GM12865 (cell line): Measurements from ENCODE around the gene PRDX3.

Source experiments
- DNase-seq: peaks from one replicate; pipeline ENCODE4 v3.0.0; 2010; ENCODE audit warnings: low read depth
- H3K4me3 ChIP-seq: 2 replicates; pipeline ENCODE4 v1.5.1; 2011; ENCODE audit warnings: mild to moderate bottlenecking, low read depth, low read length, control low read depth
- CTCF ChIP-seq: IDR thresholded peaks from 2 replicates; pipeline ENCODE4 v1.5.1; 2011; ENCODE audit warnings: low read length, control low read depth, low read depth, inconsistent platforms; ENCODE audit not compliant: insufficient read depth; ENCODE audit errors: missing control alignments

The PRDX3 gene

DNA sequence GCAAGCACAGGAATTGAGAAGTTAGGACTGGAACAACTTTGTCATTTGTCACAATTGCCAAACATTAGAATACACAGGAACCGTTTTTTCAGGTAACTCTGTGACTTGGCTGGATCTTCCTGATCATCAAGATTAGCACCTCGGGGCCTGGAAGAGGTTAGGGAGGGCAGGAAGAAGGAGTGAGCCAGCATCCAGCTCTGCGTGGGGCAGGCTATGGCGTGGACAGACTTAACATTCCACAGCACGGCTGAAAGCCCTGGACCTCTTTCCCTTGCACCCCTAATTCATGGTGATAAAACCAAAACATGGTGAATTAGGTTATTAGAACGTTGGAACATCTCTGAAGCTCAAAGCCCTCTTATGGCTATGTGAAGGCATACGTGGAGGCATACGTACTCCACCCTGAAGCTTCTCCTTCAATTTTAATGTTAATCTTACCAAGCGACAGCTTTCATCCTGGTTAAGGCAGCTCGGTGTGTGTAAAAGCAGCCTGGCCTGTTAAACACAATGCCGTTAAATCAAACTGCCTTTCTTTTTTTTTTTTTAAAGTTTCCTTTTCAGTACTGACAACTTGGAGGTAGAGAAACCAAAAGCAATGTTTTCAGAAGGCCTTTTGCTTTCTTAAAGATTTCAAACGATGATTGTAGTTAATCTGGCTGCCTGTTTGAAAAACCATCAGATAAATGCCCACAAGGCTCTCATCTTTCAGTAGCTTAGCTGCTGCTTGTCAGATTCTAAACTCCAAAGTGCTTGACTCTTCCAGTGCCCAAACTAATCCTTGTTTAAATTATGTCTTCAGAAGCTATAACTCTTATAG lies 33.2 kb upstream of the PRDX3 start:
- peak; percentile 42 for DNase-seq
- H3K4me3 ChIP-seq = no peak overlapping the region
- TF ChIP-seq CTCF = no peak

- H3K4me3 ChIP-seq = no peak overlapping the region
- TF ChIP-seq CTCF = no peak
- no peak for DNase-seq
Observed at GRCh38 chr10:119211176-119211575, 32.6 kb upstream of the PRDX3 start.

- no peak overlapping the region for H3K4me3 ChIP-seq
- DNase-seq = no peak
- no peak for TF ChIP-seq CTCF
Observed at GRCh38 chr10:119210633-119211032, 32.0 kb upstream of the PRDX3 start.

DNA sequence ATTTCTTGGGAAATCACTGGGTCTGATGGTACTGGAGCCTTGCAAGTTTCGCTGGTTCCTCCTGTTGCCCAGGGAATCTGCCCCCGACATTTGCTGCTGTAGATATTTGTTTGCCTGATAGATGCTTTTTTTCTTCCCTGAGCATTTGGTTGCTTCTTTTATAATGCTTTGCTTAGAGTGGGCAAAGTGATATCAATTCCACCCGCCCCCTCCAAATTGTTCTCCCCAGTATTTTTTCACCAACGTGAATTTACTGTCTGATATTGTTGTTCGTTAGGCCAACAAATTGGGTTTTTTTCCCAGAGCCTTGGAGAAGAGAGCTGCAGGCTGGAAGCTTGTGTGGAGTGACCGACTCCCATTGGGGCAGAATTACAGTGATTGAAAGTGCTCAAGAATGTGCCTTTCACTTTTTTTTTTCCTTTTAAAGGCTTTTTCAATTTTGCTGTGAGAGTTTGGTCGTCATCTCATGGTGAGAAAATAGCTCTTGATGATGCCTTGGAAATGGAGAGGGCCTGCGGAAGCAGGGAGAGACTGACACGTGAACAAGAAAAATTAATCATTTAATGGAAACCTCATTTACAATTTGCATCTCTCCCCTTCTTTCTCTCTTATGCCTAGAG lies 31.2 kb upstream of the PRDX3 start:
- TF ChIP-seq CTCF = no peak
- H3K4me3 ChIP-seq = peak overlapping the region; percentile 91
- DNase-seq = no peak

- DNase-seq = peak; percentile 61
- H3K4me3 ChIP-seq = peak overlapping the region; percentile 91
- peak; percentile 88 for TF ChIP-seq CTCF
Observed at GRCh38 chr10:119209035-119209735, 30.6 kb upstream of the PRDX3 start.

DNA sequence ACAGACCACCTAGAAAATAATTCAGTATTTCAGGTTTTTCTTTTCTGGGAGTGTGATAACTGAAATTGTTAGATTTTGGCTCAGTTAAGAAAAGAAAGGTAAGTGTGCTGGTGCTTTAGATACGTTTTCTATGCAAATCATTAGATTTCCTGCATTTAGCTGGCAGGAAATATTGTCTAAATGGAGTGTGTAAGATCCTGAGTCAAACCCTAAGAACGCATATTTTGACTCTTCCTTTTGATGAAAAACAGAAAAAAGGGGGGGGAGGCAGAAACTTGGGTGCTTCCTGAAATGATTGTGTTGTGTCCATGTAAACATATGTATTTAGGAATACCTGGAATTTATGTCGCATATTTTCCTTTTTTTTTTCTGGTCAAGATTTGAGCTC lies 29.9 kb upstream of the PRDX3 start:
- peak overlapping the region; percentile 91 for H3K4me3 ChIP-seq
- TF ChIP-seq CTCF = no peak
- DNase-seq = peak; percentile 21
